GM12865 (cell line): Measurements from ENCODE around the gene TARM1.
A peak's percentile ranks its signal among the peaks of the same experiment; 100 is the strongest.

Experiments used
- DNase-seq: peaks from one replicate; pipeline ENCODE4 v3.0.0; 2010; ENCODE audit warnings: low read depth
- H3K4me3 ChIP-seq: 2 replicates; pipeline ENCODE4 v1.5.1; 2011; ENCODE audit warnings: mild to moderate bottlenecking, low read depth, low read length, control low read depth
- CTCF ChIP-seq: IDR thresholded peaks from 2 replicates; pipeline ENCODE4 v1.5.1; 2011; ENCODE audit warnings: low read length, control low read depth, low read depth, inconsistent platforms; ENCODE audit not compliant: insufficient read depth; ENCODE audit errors: missing control alignments

Gene TARM1

GRCh38 chr19:54108496-54108895, 27.3 kb upstream of the TARM1 start:
- no peak overlapping the region for H3K4me3 ChIP-seq
- no peak for TF ChIP-seq CTCF
- DNase-seq = peak; percentile 1

- H3K4me3 ChIP-seq = no peak overlapping the region
- no peak for TF ChIP-seq CTCF
Measured at GRCh38 chr19:54107876-54108490, 26.8 kb upstream of the TARM1 start.

GRCh38 chr19:54106716-54107115, 25.6 kb upstream of the TARM1 start:
- DNase-seq = peak; percentile 0
- TF ChIP-seq CTCF = no peak
- no peak overlapping the region for H3K4me3 ChIP-seq

More at GRCh38 chr19:54107876-54108490, 26.8 kb upstream of the TARM1 start:
- DNase-seq = no peak

- TF ChIP-seq CTCF = no peak
- DNase-seq = no peak
- no peak overlapping the region for H3K4me3 ChIP-seq
Measured at GRCh38 chr19:54105796-54106195, 24.6 kb upstream of the TARM1 start.

- no peak overlapping the region for H3K4me3 ChIP-seq
- DNase-seq = no peak
- TF ChIP-seq CTCF = no peak
Measured at GRCh38 chr19:54104998-54105715, 24.0 kb upstream of the TARM1 start.

- DNase-seq = peak; percentile 99
- TF ChIP-seq CTCF = no peak
- peak within 1 kb of the TSS; percentile 94 for H3K4me3 ChIP-seq
Measured at GRCh38 chr19:54102421-54103169, 21.4 kb upstream of the TARM1 start, which contains the start of gene NDUFA3. NDUFA3 (plus strand) TSS chr19:54102855; CDS start chr19:54102879, 24 bp downstream.
